Hepatocyte (in vitro differentiated cells): ENCODE results near the gene KLKB1.

Experiments used
- CTCF ChIP-seq: fragments of 200-600 bp; sonication (generic); IDR thresholded peaks from 2 replicates; pipeline ENCODE4 v1.5.1; 2016; ENCODE audit warnings: antibody characterized with exemption, mild to moderate bottlenecking; ENCODE audit not compliant: poor library complexity
- EZH2 ChIP-seq: fragments of 200-600 bp; sonication (generic); IDR thresholded peaks from 2 replicates; pipeline ENCODE4 v1.6.1; 2016; ENCODE audit warnings: antibody characterized with exemption, mild to moderate bottlenecking, borderline replicate concordance

DNA sequence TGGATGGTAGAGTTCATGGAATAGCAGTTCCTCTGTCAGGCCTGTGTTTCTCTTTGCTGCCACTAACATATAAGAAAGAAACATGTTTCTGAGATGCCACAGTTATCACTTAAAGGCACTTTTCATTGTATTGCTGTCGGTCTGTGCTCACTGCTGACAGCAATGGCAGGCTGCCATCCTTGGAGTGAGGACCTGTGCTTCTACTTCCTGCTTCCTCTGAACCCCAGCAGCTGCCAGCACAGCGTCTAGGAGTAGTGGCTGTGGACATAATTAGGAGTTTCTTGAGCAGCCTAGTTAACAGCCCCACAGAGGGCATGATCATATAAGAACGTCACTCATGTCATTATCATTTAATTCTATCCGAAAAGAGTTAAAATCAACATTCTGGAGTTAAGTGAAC, 69.2 kb downstream of the KLKB1 start:
- TF ChIP-seq CTCF (no peak), EZH2 (no peak)
